ENCODE measurements around the gene AGAP1. TPM values are rescaled to one million over a fixed set of nuclear protein-coding genes. Genes with fewer than 3 reads are reported as not detected.

AGAP1 gene
- total and polyA plus RNA-seq, 4 donors: 2.0 to 8.5 (median 5.4) TPM

DNA sequence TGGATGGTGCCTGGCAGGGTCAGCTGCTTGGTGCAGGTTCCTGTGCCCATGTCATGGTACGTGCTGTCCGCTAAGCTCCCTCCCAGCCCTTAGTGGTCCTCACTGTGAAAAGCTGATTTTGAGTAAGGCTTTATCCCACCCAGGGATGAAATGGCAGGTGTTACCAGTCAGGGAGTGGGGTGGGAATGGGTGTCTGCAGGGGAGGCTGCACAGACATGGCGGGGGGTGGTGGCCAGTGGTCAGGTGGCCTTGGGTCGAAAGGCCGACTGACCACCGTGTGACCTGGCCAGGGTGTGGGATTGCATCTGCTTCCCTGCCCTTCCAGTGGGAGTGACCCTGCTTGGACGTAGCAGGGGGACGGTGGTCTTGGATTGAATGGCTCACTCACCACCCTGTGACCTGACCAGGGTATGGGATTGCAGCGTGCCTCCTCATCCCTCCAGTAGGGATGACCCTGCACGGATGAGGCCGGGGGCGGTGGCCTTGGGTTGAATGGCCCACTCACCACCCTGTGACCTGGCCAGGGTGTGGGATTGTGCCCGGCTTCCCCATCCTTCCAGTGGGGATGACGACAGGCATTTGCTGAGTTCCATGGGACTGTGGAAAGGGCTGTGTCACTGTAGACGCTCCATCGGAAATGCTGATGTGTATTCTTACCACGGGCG lies 29.8 kb downstream of the AGAP1 start:
- TF ChIP-seq GABPA (IDR thresholded peaks at IDR 0.05 in 1 of 2, conservative IDR thresholded peaks at IDR 0.05 in 1 of 2) (no peak), FOXA2 (IDR thresholded peaks at IDR 0.05) (no peak), HNF4G (IDR thresholded peaks at IDR 0.05) (no peak), JUND (IDR thresholded peaks at IDR 0.05) (no peak), MAX (IDR thresholded peaks at IDR 0.05) (no peak), RAD21 (IDR thresholded peaks at IDR 0.05) (no peak), EGR1 (IDR thresholded peaks at IDR 0.05; ENCODE audit: low read depth in 2 of 2) (no peak), SP1 (IDR thresholded peaks at IDR 0.05) (no peak), YY1 (IDR thresholded peaks at IDR 0.05) (no peak), TAF1 (conservative IDR thresholded peaks at IDR 0.05) (no peak), RXRA (IDR thresholded peaks at IDR 0.05) (no peak), REST (IDR thresholded peaks at IDR 0.05) (no peak), FOXA1 (IDR thresholded peaks at IDR 0.05) (no peak), NR2F2 (IDR thresholded peaks at IDR 0.05) (no peak), HNF4A (conservative IDR thresholded peaks at IDR 0.05) (no peak)
- TF ChIP-seq, protein P1, sequence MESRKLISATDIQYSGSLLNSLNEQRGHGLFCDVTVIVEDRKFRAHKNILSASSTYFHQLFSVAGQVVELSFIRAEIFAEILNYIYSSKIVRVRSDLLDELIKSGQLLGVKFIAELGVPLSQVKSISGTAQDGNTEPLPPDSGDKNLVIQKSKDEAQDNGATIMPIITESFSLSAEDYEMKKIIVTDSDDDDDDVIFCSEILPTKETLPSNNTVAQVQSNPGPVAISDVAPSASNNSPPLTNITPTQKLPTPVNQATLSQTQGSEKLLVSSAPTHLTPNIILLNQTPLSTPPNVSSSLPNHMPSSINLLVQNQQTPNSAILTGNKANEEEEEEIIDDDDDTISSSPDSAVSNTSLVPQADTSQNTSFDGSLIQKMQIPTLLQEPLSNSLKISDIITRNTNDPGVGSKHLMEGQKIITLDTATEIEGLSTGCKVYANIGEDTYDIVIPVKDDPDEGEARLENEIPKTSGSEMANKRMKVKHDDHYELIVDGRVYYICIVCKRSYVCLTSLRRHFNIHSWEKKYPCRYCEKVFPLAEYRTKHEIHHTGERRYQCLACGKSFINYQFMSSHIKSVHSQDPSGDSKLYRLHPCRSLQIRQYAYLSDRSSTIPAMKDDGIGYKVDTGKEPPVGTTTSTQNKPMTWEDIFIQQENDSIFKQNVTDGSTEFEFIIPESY (IDR thresholded peaks at IDR 0.05): no peak
- TF ChIP-seq, protein P2, sequence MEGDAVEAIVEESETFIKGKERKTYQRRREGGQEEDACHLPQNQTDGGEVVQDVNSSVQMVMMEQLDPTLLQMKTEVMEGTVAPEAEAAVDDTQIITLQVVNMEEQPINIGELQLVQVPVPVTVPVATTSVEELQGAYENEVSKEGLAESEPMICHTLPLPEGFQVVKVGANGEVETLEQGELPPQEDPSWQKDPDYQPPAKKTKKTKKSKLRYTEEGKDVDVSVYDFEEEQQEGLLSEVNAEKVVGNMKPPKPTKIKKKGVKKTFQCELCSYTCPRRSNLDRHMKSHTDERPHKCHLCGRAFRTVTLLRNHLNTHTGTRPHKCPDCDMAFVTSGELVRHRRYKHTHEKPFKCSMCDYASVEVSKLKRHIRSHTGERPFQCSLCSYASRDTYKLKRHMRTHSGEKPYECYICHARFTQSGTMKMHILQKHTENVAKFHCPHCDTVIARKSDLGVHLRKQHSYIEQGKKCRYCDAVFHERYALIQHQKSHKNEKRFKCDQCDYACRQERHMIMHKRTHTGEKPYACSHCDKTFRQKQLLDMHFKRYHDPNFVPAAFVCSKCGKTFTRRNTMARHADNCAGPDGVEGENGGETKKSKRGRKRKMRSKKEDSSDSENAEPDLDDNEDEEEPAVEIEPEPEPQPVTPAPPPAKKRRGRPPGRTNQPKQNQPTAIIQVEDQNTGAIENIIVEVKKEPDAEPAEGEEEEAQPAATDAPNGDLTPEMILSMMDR (IDR thresholded peaks at IDR 0.05; ENCODE audit: low read depth, low read length, missing input control): no peak
- TF ChIP-seq, protein P3, sequence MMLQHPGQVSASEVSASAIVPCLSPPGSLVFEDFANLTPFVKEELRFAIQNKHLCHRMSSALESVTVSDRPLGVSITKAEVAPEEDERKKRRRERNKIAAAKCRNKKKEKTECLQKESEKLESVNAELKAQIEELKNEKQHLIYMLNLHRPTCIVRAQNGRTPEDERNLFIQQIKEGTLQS (IDR thresholded peaks at IDR 0.05): no peak
- Histone ChIP-seq H3K36me3 (ENCODE audit: control insufficient read depth in 4 of 4, insufficient read depth in 3 of 4, low read depth in 1 of 4, low read length in 3 of 4) (no peaks in the 10 kb centered on the region), H3K9me3 (ENCODE audit: control insufficient read depth in 4 of 4, low read length in 3 of 4) (no peaks in the 10 kb centered on the region), H3K27me3 (ENCODE audit: control insufficient read depth in 4 of 4, insufficient read depth in 4 of 4, low read length in 3 of 4) (no peaks in the 10 kb centered on the region), H3K9ac (ENCODE audit: low read depth in 1 of 2, low read length in 2 of 2) (no peak overlapping the region), H3K4me1 (ENCODE audit: control insufficient read depth in 4 of 4, insufficient read depth in 4 of 4, low read length in 3 of 4) (peaks cover 0 to 5% (median 0%) of the 10 kb centered on the region in 4 donors), H3K27ac (ENCODE audit: low read depth in 1 of 2, low read length in 2 of 2) (no peak overlapping the region), H3K4me3 (ENCODE audit: low read depth in 1 of 3, low read length in 3 of 3) (no peak overlapping the region)
- 94% methylated on average over 18 of the region's 18 CpGs for WGBS
- DNase-seq (ENCODE audit: low spot score): no peak

Measured in liver (tissue), 9 donors.